ENCODE measurements around the gene GDPD3.

DNA sequence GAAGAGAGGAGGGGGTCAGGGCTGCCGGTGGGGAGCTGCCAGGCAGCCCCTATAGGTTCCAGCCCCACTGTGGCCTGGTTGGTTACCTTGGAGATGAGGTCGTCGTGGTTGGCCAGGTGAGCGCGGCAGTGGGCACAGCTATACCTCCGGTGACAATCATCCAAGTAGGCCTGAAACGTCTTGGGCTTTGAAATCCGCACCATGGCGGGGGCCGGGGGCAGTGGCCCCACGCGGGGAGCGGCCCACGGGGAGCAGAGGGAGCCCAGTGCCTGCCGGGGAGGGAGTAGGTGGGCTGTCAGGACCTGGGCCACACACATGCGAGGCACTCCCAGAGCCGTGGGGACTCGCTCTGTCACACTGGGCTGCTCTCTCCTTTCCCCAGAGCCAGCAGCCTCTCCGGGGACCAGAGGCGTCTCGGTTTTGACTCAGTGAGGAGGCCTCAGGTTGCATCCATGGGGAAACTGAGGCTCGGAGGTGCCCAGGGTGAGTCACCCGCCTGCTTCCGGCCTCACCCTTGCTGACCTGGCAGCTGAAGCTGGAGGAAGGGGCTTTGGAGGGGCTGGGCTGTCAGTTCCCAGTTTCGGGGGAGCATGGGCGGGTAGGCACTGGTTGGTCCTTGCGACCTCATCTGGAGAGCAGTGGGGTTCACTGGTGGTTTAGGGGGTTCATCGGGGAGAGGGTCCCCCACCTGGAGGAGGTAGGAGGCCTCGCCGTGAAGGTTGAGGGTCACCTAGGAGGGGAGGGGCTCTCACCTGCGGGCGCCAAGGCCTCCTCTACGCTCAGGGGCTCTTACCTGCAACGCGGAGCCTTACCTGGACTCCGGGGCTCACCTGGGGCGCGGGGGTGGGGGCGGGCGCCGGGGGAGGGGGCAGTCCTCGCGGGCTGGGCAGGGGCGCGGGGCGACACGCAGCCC, 17.9 kb downstream of the GDPD3 start:
- TF ChIP-seq, protein P1, sequence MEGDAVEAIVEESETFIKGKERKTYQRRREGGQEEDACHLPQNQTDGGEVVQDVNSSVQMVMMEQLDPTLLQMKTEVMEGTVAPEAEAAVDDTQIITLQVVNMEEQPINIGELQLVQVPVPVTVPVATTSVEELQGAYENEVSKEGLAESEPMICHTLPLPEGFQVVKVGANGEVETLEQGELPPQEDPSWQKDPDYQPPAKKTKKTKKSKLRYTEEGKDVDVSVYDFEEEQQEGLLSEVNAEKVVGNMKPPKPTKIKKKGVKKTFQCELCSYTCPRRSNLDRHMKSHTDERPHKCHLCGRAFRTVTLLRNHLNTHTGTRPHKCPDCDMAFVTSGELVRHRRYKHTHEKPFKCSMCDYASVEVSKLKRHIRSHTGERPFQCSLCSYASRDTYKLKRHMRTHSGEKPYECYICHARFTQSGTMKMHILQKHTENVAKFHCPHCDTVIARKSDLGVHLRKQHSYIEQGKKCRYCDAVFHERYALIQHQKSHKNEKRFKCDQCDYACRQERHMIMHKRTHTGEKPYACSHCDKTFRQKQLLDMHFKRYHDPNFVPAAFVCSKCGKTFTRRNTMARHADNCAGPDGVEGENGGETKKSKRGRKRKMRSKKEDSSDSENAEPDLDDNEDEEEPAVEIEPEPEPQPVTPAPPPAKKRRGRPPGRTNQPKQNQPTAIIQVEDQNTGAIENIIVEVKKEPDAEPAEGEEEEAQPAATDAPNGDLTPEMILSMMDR (optimal IDR thresholded peaks at IDR 0.05 in 1 of 3, IDR thresholded peaks at IDR 0.05 in 1 of 3, conservative IDR thresholded peaks at IDR 0.05 in 1 of 3; ENCODE audit: extremely low read depth in 1 of 3, insufficient read depth in 2 of 3, low read length in 3 of 3), result no peak
- TF ChIP-seq EZH2 (IDR thresholded peaks at IDR 0.05; ENCODE audit: low read length), result no peak

Measured in keratinocyte (primary cell).